Endometrial microvascular endothelial cells (primary cell): ENCODE data around the gene ABCB10. TPM values are rescaled to one million over a fixed set of nuclear protein-coding genes. Genes with fewer than 3 reads are reported as not detected.
"Not testable (repeated sequence)": the region's sequence is repeated elsewhere in the genome, so short reads cannot be mapped to it uniquely, and the experiment has no call there.

ENCODE experiments used
- in situ Hi-C: cut with HindIII; loops from 2 replicates; pipeline ENCODE4 v1.10.0; 2017; ENCODE audit warnings: low sequenced_read_pairs, low pct_unique_long_range_greater_than_20kb; ENCODE audit errors: inconsistent ontology term
- total RNA-seq: library from RNA; depleted of rRNA; stranded (reverse); fragments of >200 nt; gene quantifications from one replicate; pipeline ENCODE4 v1.2.3, GENCODE V29; 2015; ENCODE audit errors: inconsistent ontology term

ABCB10 gene
- total RNA-seq, 1 donor from 2014 or later = 32.7 TPM

- in situ Hi-C loops = no loop called here
These were observed 51.9 kb downstream of the ABCB10 start for GRCh38 chr1:229506633-229507032.

GRCh38 chr1:229495782-229496181 lies 62.7 kb downstream of the ABCB10 start:
- in situ Hi-C loops = no loop called here

- in situ Hi-C loops = no loop called here
These were observed 71.3 kb downstream of the ABCB10 start for GRCh38 chr1:229487181-229487580.

- in situ Hi-C loops = no loop called here
These were observed 73.2 kb downstream of the ABCB10 start for GRCh38 chr1:229485318-229485717.

- in situ Hi-C loops = no loop called here
These were observed 76.0 kb downstream of the ABCB10 start for GRCh38 chr1:229482511-229482910.

GRCh38 chr1:229480495-229480894 lies 78.0 kb downstream of the ABCB10 start:
- in situ Hi-C loops = no loop called here

GRCh38 chr1:229479660-229480399 lies 78.7 kb downstream of the ABCB10 start:
- in situ Hi-C loops = no loop called here

GRCh38 chr1:229478852-229479251 lies 79.7 kb downstream of the ABCB10 start:
- in situ Hi-C loops = no loop called here

GRCh38 chr1:229475859-229476258 lies 82.6 kb downstream of the ABCB10 start:
- in situ Hi-C loops = not testable (repeated sequence)

GRCh38 chr1:229474509-229474908 lies 84.0 kb downstream of the ABCB10 start:
- in situ Hi-C loops = no loop called here

- in situ Hi-C loops = no loop called here
These were observed 87.3 kb downstream of the ABCB10 start for GRCh38 chr1:229471175-229471574.

GRCh38 chr1:229470406-229471043 lies 88.0 kb downstream of the ABCB10 start:
- in situ Hi-C loops = no loop called here

GRCh38 chr1:229466887-229467286 lies 91.6 kb downstream of the ABCB10 start:
- in situ Hi-C loops = no loop called here

Other genes starting within 250 kb of the ABCB10 start
- gene CCSAP, start 215.7 kb downstream of the ABCB10 start, total RNA-seq = 7.6 TPM
- gene ACTA1, start 124.6 kb downstream of the ABCB10 start, total RNA-seq = not detected
- 39.8 TPM for gene NUP133, start 50.4 kb downstream of the ABCB10 start, total RNA-seq
- gene TAF5L, start 67.4 kb upstream of the ABCB10 start, total RNA-seq = 23.2 TPM
- 20.1 TPM for gene URB2, start 67.5 kb upstream of the ABCB10 start, total RNA-seq